ENCODE measurements around the gene ASTN1. TPM values are rescaled to one million over a fixed set of nuclear protein-coding genes. Genes with fewer than 3 reads are reported as not detected.

ASTN1 gene
- total and polyA plus RNA-seq, 2 experiments from 2014 or later: 9.3 to 34.2 TPM

DNA sequence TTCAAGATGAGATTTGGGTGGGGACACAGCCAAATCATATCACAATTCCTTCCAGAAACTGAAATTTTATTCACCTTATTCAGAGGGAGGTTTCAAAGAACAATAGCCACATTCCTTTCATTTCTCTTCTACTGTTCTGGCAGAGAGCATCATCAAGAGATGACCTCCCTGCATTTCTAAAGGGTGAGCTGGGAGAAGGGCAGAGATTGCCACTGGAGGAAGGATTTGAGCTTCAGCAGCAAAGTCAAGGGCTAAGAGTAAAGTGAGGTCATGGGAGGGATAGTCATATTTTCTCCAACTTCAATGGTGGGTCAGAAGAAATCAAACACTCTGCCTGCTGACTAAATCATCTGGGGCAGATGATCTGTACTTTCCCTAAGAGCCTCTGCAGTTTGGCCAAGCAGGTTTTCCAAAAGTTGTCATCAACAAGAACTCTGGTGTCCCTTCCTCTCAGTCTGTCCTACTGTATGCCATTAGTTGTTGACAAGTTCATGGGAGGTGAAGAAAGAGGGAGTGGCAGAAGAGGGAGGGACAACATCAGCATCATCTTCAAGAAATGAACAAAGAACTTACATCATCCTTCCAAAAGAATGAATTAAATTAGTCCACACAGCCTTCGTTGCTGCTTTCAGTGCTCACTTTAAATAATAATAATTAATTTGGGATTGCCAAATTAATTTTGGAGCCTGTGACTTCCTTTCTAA lies 298.3 kb downstream of the ASTN1 start:
- H3K27me3 ChIP-seq: no peaks in the 10 kb centered on the region
- H3K4me3 ChIP-seq: no peak overlapping the region
- no peak overlapping the region for H3K27ac ChIP-seq
- no peaks in the 10 kb centered on the region for H3K9me3 ChIP-seq (ENCODE audit: low read depth)
- no peak for DNase-seq (ENCODE audit: low read depth in 1 of 2, low spot score in 1 of 2)
- H3K4me1 ChIP-seq (ENCODE audit: low read depth): no peaks in the 10 kb centered on the region
- no peaks in the 10 kb centered on the region for H3K36me3 ChIP-seq
- TF ChIP-seq, protein P1, sequence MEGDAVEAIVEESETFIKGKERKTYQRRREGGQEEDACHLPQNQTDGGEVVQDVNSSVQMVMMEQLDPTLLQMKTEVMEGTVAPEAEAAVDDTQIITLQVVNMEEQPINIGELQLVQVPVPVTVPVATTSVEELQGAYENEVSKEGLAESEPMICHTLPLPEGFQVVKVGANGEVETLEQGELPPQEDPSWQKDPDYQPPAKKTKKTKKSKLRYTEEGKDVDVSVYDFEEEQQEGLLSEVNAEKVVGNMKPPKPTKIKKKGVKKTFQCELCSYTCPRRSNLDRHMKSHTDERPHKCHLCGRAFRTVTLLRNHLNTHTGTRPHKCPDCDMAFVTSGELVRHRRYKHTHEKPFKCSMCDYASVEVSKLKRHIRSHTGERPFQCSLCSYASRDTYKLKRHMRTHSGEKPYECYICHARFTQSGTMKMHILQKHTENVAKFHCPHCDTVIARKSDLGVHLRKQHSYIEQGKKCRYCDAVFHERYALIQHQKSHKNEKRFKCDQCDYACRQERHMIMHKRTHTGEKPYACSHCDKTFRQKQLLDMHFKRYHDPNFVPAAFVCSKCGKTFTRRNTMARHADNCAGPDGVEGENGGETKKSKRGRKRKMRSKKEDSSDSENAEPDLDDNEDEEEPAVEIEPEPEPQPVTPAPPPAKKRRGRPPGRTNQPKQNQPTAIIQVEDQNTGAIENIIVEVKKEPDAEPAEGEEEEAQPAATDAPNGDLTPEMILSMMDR (IDR thresholded peaks at IDR 0.05; ENCODE audit: low read depth, low read length): no peak

DNA sequence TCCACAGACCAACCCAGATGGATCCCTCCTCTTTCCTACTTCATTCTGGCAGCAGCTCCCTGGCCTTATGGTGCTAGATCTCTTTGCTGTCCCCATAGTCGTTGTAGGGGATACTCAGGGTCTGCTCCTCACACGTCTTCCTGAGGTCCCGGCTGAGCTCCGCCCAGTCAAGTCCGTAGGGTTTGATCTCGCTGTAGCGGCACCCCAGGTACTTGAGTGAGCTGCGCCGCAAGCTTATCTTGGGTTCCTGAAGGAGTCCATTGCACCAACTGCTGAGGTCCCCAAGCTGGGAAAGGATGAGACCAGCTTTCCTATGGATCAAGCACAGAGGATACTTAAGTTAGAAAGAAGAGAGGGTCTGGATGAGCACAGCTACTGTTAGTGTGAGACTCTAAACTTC lies 300.3 kb downstream of the ASTN1 start:
- no peak overlapping the region for H3K27ac ChIP-seq
- no peak for DNase-seq (ENCODE audit: low read depth in 1 of 2, low spot score in 1 of 2)
- TF ChIP-seq, protein P1 (IDR thresholded peaks at IDR 0.05; ENCODE audit: low read depth, low read length): no peak
- no peaks in the 10 kb centered on the region for H3K27me3 ChIP-seq
- H3K9me3 ChIP-seq (ENCODE audit: low read depth): no peaks in the 10 kb centered on the region
- H3K36me3 ChIP-seq: no peaks in the 10 kb centered on the region
- no peak overlapping the region for H3K4me3 ChIP-seq
- no peaks in the 10 kb centered on the region for H3K4me1 ChIP-seq (ENCODE audit: low read depth)

GRCh38 chr1:176863613-176864012 lies 300.9 kb downstream of the ASTN1 start:
- no peaks in the 10 kb centered on the region for H3K36me3 ChIP-seq
- TF ChIP-seq, protein P1 (IDR thresholded peaks at IDR 0.05; ENCODE audit: low read depth, low read length): no peak
- H3K27me3 ChIP-seq: no peaks in the 10 kb centered on the region
- no peak for DNase-seq (ENCODE audit: low read depth in 1 of 2, low spot score in 1 of 2)
- H3K4me1 ChIP-seq (ENCODE audit: low read depth): no peaks in the 10 kb centered on the region
- H3K27ac ChIP-seq: no peak overlapping the region
- no peaks in the 10 kb centered on the region for H3K9me3 ChIP-seq (ENCODE audit: low read depth)
- H3K4me3 ChIP-seq: no peak overlapping the region

DNA sequence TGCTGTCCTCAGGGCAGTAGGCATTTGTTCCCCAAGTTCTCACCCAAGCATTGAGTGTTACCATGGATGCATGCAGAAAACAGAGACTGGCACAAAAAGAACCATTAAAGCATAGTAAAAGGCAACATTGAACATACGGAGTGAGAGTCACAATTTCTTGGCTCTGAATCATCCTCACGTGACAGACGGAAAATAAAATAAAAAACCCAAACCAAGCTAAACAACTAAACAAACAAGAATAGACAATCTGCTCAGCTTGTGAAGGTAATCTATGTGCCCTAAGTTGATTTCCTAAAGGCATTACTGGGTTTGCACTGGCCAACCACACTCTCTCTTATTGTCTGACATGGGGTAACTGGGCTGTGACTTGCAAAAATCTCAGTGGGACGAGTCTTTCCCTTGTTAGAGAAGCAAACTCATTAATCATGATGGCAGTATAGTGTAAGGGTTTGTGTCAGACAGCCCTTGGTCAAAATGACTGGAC lies 306.0 kb downstream of the ASTN1 start:
- DNase-seq (ENCODE audit: low read depth in 1 of 2, low spot score in 1 of 2): no peak
- H3K27ac ChIP-seq: no peak overlapping the region

GRCh38 chr1:176857632-176858031 lies 306.9 kb downstream of the ASTN1 start:
- H3K4me1 ChIP-seq (ENCODE audit: low read depth): peaks cover 14% of the 10 kb centered on the region
- no peak overlapping the region for H3K4me3 ChIP-seq
- no peaks in the 10 kb centered on the region for H3K36me3 ChIP-seq
- H3K9me3 ChIP-seq (ENCODE audit: low read depth): no peaks in the 10 kb centered on the region
- TF ChIP-seq, protein P1 (IDR thresholded peaks at IDR 0.05; ENCODE audit: low read depth, low read length): no peak
- H3K27ac ChIP-seq: no peak overlapping the region
- DNase-seq (ENCODE audit: low read depth in 1 of 2, low spot score in 1 of 2): no peak
- no peaks in the 10 kb centered on the region for H3K27me3 ChIP-seq

More for the DNA sequence above, 306.0 kb downstream of the ASTN1 start:
- H3K27me3 ChIP-seq: no peaks in the 10 kb centered on the region
- TF ChIP-seq, protein P1 (IDR thresholded peaks at IDR 0.05; ENCODE audit: low read depth, low read length): no peak
- H3K4me3 ChIP-seq: no peak overlapping the region
- H3K9me3 ChIP-seq (ENCODE audit: low read depth): no peaks in the 10 kb centered on the region
- no peaks in the 10 kb centered on the region for H3K36me3 ChIP-seq
- peaks cover 11% of the 10 kb centered on the region for H3K4me1 ChIP-seq (ENCODE audit: low read depth)

Measured in cardiac muscle cell (in vitro differentiated cells and primary cell).